Right renal pelvis (tissue), 4 donors: ENCODE data around the gene NLK. TPM values are rescaled to one million over a fixed set of nuclear protein-coding genes. Genes with fewer than 3 reads are reported as not detected.
"Not testable (repeated sequence)": the region's sequence is repeated elsewhere in the genome, so short reads cannot be mapped to it uniquely, and the experiment has no call there.

Experiments used
- DNase-seq, 4 donors: peaks; one replicate each; pipeline ENCODE4 v3.0.0-alpha.2; 2013; ENCODE audit warnings: low read depth in 4 of 4, low spot score in 3 of 4, missing footprints in 1 of 4
- polyA plus RNA-seq, 4 donors: library from polyadenylated mRNA; unstranded; fragments of 120-200 nt; gene quantifications; one replicate each; pipeline ENCODE4 v1.2.1, GENCODE V29; 2013; ENCODE audit not compliant: insufficient read length in 4 of 4

The NLK gene
- polyA plus RNA-seq, 4 donors = 49.2 to 63.0 (median 53.7) TPM

- DNase-seq = not testable (repeated sequence)
These were observed 144.0 kb downstream of the NLK start for GRCh38 chr17:28186472-28186871.

- no peak for DNase-seq
These were observed 145.5 kb downstream of the NLK start for GRCh38 chr17:28187931-28188330.

- DNase-seq = no peak
These were observed 146.4 kb downstream of the NLK start for GRCh38 chr17:28188841-28189263.

GRCh38 chr17:28189667-28190066 is 147.2 kb downstream of the NLK start:
- DNase-seq = no peak

GRCh38 chr17:28191018-28191417 is 148.5 kb downstream of the NLK start:
- no peak for DNase-seq

- no peak for DNase-seq
These were observed 150.8 kb downstream of the NLK start for GRCh38 chr17:28193241-28193640.

GRCh38 chr17:28194382-28194781 is 151.9 kb downstream of the NLK start:
- DNase-seq = no peak

- DNase-seq = no peak
These were observed 154.2 kb downstream of the NLK start for GRCh38 chr17:28196636-28197035.

GRCh38 chr17:28199115-28199514 is 156.6 kb downstream of the NLK start:
- no peak for DNase-seq

GRCh38 chr17:28199728-28200127 is 157.3 kb downstream of the NLK start:
- no peak for DNase-seq

GRCh38 chr17:28201315-28201714 is 158.8 kb downstream of the NLK start:
- no peak for DNase-seq

GRCh38 chr17:28204244-28204643 is 161.8 kb downstream of the NLK start:
- no peak for DNase-seq

- DNase-seq = no peak
These were observed 162.3 kb downstream of the NLK start for GRCh38 chr17:28204751-28205150.

- DNase-seq = no peak
These were observed 163.8 kb downstream of the NLK start for GRCh38 chr17:28206292-28206691.

GRCh38 chr17:28211811-28212210 is 169.3 kb downstream of the NLK start:
- no peak for DNase-seq

- DNase-seq = not testable (repeated sequence)
These were observed 171.1 kb downstream of the NLK start for GRCh38 chr17:28213578-28213977.

- no peak for DNase-seq
These were observed 173.6 kb downstream of the NLK start for GRCh38 chr17:28216052-28216451.

GRCh38 chr17:28216528-28216927 is 174.1 kb downstream of the NLK start:
- DNase-seq = no peak

GRCh38 chr17:28219771-28220170 is 177.3 kb downstream of the NLK start:
- no peak for DNase-seq

- no peak for DNase-seq
These were observed 179.4 kb downstream of the NLK start for GRCh38 chr17:28221751-28222414.

- no peak for DNase-seq
These were observed 182.8 kb downstream of the NLK start for GRCh38 chr17:28225271-28225670.

- no peak for DNase-seq
These were observed 183.4 kb downstream of the NLK start for GRCh38 chr17:28225867-28226266.
